ENCODE results near the gene SMARCAL1. TPM values are rescaled to one million over a fixed set of nuclear protein-coding genes. Genes with fewer than 3 reads are reported as not detected.

SMARCAL1 gene
- total RNA-seq, 4 donors from 2014 or later = 27.3 to 76.7 (median 34.4) TPM

DNA sequence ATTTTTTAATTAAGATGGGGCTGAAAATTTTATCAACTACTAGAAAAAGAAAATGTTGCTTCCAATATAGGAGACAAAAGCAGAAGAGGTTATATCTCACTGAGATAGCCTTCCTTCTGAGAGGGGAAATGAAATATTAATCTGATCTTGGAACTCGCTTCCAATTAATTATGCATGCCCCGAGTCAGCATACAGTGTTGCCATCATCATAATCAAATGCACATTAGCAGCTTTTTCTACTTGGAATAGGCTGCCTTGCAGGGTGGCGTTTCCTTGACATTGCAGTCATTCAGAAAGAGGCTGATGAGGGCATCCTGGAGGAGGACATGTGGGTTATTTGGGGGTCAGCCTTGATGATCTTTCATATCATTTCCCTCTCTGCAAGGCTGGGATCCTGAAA lies 67.9 kb downstream of the SMARCAL1 start:
- Histone ChIP-seq H3K36me3 (peaks cover 0 to 56% (median 0%) of the 10 kb centered on the region in 3 donors), H3K4me1 (no peaks in the 10 kb centered on the region), H3K9me3 (no peaks in the 10 kb centered on the region), H3K4me3 (no peak overlapping the region), H3K27me3 (no peaks in the 10 kb centered on the region), H3K27ac (no peak overlapping the region)
- TF ChIP-seq, protein P1, sequence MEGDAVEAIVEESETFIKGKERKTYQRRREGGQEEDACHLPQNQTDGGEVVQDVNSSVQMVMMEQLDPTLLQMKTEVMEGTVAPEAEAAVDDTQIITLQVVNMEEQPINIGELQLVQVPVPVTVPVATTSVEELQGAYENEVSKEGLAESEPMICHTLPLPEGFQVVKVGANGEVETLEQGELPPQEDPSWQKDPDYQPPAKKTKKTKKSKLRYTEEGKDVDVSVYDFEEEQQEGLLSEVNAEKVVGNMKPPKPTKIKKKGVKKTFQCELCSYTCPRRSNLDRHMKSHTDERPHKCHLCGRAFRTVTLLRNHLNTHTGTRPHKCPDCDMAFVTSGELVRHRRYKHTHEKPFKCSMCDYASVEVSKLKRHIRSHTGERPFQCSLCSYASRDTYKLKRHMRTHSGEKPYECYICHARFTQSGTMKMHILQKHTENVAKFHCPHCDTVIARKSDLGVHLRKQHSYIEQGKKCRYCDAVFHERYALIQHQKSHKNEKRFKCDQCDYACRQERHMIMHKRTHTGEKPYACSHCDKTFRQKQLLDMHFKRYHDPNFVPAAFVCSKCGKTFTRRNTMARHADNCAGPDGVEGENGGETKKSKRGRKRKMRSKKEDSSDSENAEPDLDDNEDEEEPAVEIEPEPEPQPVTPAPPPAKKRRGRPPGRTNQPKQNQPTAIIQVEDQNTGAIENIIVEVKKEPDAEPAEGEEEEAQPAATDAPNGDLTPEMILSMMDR (IDR thresholded peaks at IDR 0.05) = no peak
- TF ChIP-seq POLR2A (IDR thresholded peaks at IDR 0.05) = no peak
- no peak for DNase-seq

DNA sequence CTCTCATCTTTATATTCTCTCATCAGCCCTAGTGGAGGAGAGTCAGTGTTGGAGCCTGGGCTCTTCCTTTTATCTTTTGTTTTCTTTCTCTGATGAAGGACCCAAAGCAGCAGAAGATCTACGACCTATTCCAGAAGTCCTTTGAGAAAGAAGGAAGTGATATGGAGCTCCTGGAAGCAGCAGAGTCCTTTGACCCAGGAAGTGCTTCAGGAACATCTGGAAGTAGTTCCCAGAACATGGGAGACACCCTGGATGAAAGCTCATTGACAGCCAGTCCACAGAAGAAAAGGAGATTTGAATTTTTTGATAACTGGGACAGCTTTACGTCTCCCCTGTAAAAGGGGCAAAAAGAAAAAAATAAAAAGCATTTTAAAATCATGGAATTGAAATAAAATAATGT lies 70.4 kb downstream of the SMARCAL1 start:
- H3K4me1 ChIP-seq = no peaks in the 10 kb centered on the region
- H3K27me3 ChIP-seq = no peaks in the 10 kb centered on the region
- no peak for DNase-seq
- TF ChIP-seq, protein P1 (IDR thresholded peaks at IDR 0.05) = no peak
- TF ChIP-seq POLR2A (IDR thresholded peaks at IDR 0.05) = no peak
- no peak overlapping the region for H3K27ac ChIP-seq
- H3K4me3 ChIP-seq = no peak overlapping the region
- H3K36me3 ChIP-seq = peaks cover 0 to 46% (median 0%) of the 10 kb centered on the region in 3 donors
- H3K9me3 ChIP-seq = no peaks in the 10 kb centered on the region

DNA sequence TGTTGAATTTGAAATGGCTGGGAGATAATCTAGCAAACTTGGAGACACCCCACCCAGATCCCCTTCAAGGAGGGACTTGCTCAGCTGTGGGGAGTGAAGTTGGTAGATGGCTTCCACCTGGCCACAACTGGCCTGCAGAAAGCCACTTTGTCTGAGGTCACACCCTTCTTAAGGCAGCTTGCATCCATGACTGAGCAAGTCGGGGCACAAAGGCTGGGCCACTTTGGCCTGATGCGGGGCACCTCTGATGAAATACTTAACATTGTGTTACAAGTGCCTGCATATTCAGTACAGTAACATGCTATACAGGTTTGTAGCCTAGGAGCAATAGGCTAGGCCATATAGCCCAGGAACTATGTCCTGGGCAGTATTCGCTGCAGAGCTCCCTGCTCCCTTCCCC lies 73.0 kb downstream of the SMARCAL1 start:
- H3K4me1 ChIP-seq = no peaks in the 10 kb centered on the region
- H3K36me3 ChIP-seq = peaks cover 0 to 21% (median 0%) of the 10 kb centered on the region in 3 donors
- H3K27ac ChIP-seq = no peak overlapping the region
- no peak for DNase-seq
- no peak overlapping the region for H3K4me3 ChIP-seq
- TF ChIP-seq, protein P1 (IDR thresholded peaks at IDR 0.05) = no peak
- no peak for TF ChIP-seq POLR2A (IDR thresholded peaks at IDR 0.05)
- no peaks in the 10 kb centered on the region for H3K27me3 ChIP-seq
- H3K9me3 ChIP-seq = no peaks in the 10 kb centered on the region

DNA sequence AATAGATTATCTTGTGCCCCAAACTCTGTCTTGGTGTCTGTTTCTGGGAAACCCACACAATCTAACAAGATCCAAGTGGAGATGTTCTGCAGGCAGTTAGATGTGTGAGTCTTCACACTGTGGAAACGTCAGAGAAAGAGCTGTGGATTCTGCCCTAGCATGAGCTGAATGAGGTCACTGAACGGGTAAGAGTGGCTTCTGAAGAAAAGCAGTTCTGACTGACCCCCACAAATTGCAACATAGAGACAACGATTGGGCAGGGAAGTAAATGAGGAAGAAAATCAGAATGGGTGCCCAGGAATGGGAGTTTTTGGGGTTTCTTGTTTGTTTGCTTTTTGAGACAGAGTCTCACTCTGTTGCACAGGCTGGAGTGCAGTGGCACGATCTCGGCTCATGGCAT lies 73.5 kb downstream of the SMARCAL1 start:
- H3K4me3 ChIP-seq = no peak overlapping the region
- H3K4me1 ChIP-seq = no peaks in the 10 kb centered on the region
- peaks cover 0 to 17% (median 0%) of the 10 kb centered on the region in 3 donors for H3K36me3 ChIP-seq
- H3K27me3 ChIP-seq = no peaks in the 10 kb centered on the region
- H3K27ac ChIP-seq = no peak overlapping the region
- TF ChIP-seq, protein P1 (IDR thresholded peaks at IDR 0.05) = no peak
- TF ChIP-seq POLR2A (IDR thresholded peaks at IDR 0.05) = no peak
- no peak for DNase-seq
- no peaks in the 10 kb centered on the region for H3K9me3 ChIP-seq

DNA sequence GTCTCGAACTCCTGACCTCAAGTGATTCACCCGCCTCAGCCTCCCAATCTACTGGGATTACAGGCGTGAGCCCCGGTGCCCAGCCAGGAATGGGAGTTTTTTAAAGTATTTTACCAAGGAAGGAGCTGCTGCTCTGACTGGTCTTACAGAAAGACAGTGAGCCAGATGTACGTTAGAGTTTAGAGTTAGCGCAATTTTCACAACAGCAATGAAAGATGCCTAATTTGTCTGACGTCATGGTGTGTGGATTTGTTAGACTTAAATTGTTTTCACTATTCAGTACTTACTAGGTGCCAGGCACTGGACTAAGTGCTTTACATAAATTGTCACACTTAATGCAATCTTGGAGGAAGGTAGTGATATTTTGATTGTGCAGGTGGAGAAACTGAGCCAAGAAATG lies 74.0 kb downstream of the SMARCAL1 start:
- H3K27me3 ChIP-seq = no peaks in the 10 kb centered on the region
- H3K27ac ChIP-seq = no peak overlapping the region
- no peaks in the 10 kb centered on the region for H3K4me1 ChIP-seq
- H3K36me3 ChIP-seq = peaks cover 0 to 12% (median 0%) of the 10 kb centered on the region in 3 donors
- DNase-seq = no peak
- no peaks in the 10 kb centered on the region for H3K9me3 ChIP-seq
- TF ChIP-seq POLR2A (IDR thresholded peaks at IDR 0.05) = no peak
- H3K4me3 ChIP-seq = no peak overlapping the region

DNA sequence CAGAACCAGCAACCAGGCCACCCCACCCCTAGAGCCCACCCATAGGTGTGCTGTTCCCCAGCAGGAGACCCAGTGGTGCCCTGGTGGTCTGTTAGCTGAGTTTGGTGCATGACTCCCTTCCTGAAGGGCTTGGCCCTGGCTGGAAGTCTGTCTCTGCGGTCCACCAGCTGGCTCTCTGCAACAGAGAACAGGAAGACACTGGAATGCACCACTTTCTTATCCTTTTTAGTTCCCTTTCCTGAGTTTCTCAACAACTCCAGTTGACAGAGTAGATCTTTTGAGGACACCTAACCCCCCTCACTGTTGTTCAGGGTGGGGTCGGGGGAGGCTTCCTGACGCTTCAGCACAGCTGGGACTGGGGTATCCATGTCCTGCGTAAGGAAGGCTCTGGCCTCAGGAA lies 74.4 kb downstream of the SMARCAL1 start:
- TF ChIP-seq POLR2A (IDR thresholded peaks at IDR 0.05) = no peak
- TF ChIP-seq, protein P1 (IDR thresholded peaks at IDR 0.05) = no peak
- H3K36me3 ChIP-seq = peaks cover 0 to 12% (median 0%) of the 10 kb centered on the region in 3 donors
- no peaks in the 10 kb centered on the region for H3K4me1 ChIP-seq
- H3K27ac ChIP-seq = no peak overlapping the region
- DNase-seq = no peak
- no peak overlapping the region for H3K4me3 ChIP-seq
- no peaks in the 10 kb centered on the region for H3K9me3 ChIP-seq
- H3K27me3 ChIP-seq = no peaks in the 10 kb centered on the region

All from Peyer's patch (tissue), 4 donors.